OCI-LY7 (cell line): Measurements from ENCODE around the gene TBATA. TPM values are rescaled to one million over a fixed set of nuclear protein-coding genes. Genes with fewer than 3 reads are reported as not detected.

Experiments
- BruUV-seq: library from RNA; stranded (reverse); fragments of 400-500 nt; replicated peaks from 2 replicates; lab custom pipeline; 2021; lab: Mats Ljungman, UMichigan
- CTCF ChIA-PET: fragments of 300-600 bp; sonication (Branson Sonifier 250); formaldehyde crosslinking; loops from one replicate; lab custom pipeline; 2022; ENCODE audit warnings: antibody characterized with exemption; ENCODE audit not compliant: unreplicated experiment; lab: Charles Lee
- POLR2A ChIA-PET: fragments of 300-600 bp; sonication (Branson Sonifier 250); formaldehyde crosslinking; loops from one replicate; lab custom pipeline; 2022; ENCODE audit warnings: antibody characterized with exemption; lab: Charles Lee
- DNase-seq: peaks from one replicate; pipeline ENCODE4 v3.0.0-alpha.2; 2015; ENCODE audit warnings: low spot score
- H2AFZ ChIP-seq: fragments of 200-600 bp; sonication (generic), shearing (Covaris generic); 2 replicates; pipeline ENCODE4 v1.6.1; 2014; ENCODE audit warnings: mild to moderate bottlenecking, antibody characterized with exemption, low read length, moderate library complexity
- H3K27ac ChIP-seq: fragments of 200-600 bp; sonication (generic); 2 replicates; pipeline ENCODE4 v1.5.1; 2014; ENCODE audit warnings: mixed run types, low read depth, mild to moderate bottlenecking, moderate library complexity, low read length, inconsistent platforms; ENCODE audit not compliant: poor library complexity, severe bottlenecking
- H3K36me3 ChIP-seq: fragments of 200-600 bp; sonication (generic); 2 replicates; pipeline ENCODE4 v1.6.1; 2014; ENCODE audit warnings: mild to moderate bottlenecking, antibody characterized with exemption, low read length, moderate library complexity, mixed read lengths; ENCODE audit not compliant: insufficient read depth
- H3K4me1 ChIP-seq: fragments of 200-600 bp; sonication (generic); 2 replicates; pipeline ENCODE4 v1.5.1; 2014; ENCODE audit warnings: mild to moderate bottlenecking, low read length; ENCODE audit not compliant: insufficient read depth, poor library complexity, severe bottlenecking
- H3K4me2 ChIP-seq: fragments of 200-600 bp; sonication (generic); 2 replicates; pipeline ENCODE4 v1.6.1; 2014; ENCODE audit warnings: mild to moderate bottlenecking, low read length
- H3K4me3 ChIP-seq: fragments of 200-600 bp; sonication (generic); 2 replicates; pipeline ENCODE4 v1.5.1; 2014; ENCODE audit warnings: mild to moderate bottlenecking, low read depth, low read length; ENCODE audit not compliant: poor library complexity, severe bottlenecking
- H3K79me2 ChIP-seq: fragments of 200-600 bp; sonication (generic); 2 replicates; pipeline ENCODE4 v1.6.1; 2016; ENCODE audit warnings: low read depth, mild to moderate bottlenecking, low read length, moderate library complexity, mixed read lengths; ENCODE audit not compliant: insufficient read depth
- H3K9me2 ChIP-seq: fragments of 200-600 bp; sonication (generic); 2 replicates; pipeline ENCODE4 v1.6.1; 2016; ENCODE audit warnings: mild to moderate bottlenecking, low read length, mixed read lengths; ENCODE audit not compliant: insufficient read depth
- H3K9me3 ChIP-seq: fragments of 200-600 bp; sonication (generic); 2 replicates; pipeline ENCODE4 v1.6.1; 2014; ENCODE audit warnings: mild to moderate bottlenecking, mixed run types, low read length, mixed read lengths
- H4K20me1 ChIP-seq: fragments of 200-600 bp; sonication (generic); 2 replicates; pipeline ENCODE4 v1.6.1; 2014; ENCODE audit warnings: mild to moderate bottlenecking, antibody characterized with exemption, low read length, moderate library complexity, mixed read lengths; ENCODE audit not compliant: insufficient read depth
- EZH2phosphoT487 ChIP-seq: fragments of 200-600 bp; sonication (generic); IDR thresholded peaks from 2 replicates; pipeline ENCODE4 v1.6.1; 2018; ENCODE audit warnings: low read depth, borderline replicate concordance, mild to moderate bottlenecking, mixed run types, antibody characterized with exemption, low read length, moderate library complexity, mixed read lengths
- intact Hi-C: fragments of 100-400 bp; cut with micrococcal nuclease; formaldehyde crosslinking; loops from one replicate; pipeline ENCODE4 v1.10.0; 2022; ENCODE audit not compliant: unreplicated experiment
- total RNA-seq, 2 experiments: library from RNA; depleted of rRNA in 1 of 2; stranded (reverse); fragments of >200 nt in 1 of 2; shearing (Covaris generic) in 1 of 2; gene quantifications; 2 replicates each; pipeline ENCODE4 v1.2.3, GENCODE V29; 2014 to 2022
- TF ChIP-seq, protein P1 (sequence below): fragments of 200-600 bp; sonication (generic); conservative IDR thresholded peaks from 2 replicates; pipeline ENCODE4 v1.5.1; 2014; ENCODE audit warnings: mild to moderate bottlenecking, antibody characterized with exemption, low read length, moderate library complexity, mixed read lengths

The TBATA gene
- total RNA-seq, 2 experiments from 2014 or later: not detected

DNA sequence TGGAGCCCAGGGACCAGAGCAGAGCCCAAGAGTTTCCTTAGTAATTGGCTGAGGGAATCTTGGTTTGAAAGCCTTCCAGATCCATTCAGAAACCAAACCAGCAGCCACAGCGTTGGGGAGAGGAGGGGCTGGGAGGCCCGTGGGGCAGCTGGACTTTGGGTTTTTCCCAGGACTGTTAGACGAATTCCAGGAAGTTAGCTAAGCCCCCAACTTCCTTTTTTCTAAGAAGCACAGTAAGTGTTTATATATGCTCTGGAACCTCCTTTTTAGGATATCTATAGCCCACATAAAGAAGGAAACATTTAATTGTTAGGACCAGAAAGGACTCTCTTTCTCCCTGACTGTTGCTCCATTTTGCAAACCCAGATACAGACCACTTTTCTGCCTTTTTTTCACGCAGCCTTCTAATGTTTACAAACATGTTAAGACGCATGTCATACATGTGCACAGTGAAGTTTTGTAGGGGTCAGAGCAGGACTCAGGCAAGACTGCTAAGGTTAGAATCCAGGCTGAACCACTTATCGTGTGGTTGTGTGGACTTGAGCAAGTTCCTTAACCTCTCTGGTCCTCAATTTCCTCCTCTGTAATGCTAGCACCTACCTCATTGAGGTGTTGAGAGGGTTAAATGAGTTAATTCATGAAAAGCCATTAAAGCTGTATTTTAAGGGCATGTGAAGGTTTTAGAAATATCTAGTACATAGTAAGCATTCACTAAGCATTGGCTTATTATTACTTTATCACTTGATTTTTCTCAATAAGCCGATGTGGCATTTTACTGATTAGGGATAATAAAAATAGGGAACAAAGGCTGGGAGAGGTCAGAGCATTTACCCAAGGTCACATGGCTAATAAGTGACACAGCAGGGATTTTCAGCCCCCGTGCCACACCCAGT is 42.4 kb downstream of the TBATA start:
- H4K20me1 ChIP-seq: no peaks in the 10 kb centered on the region
- H3K27ac ChIP-seq: no peak overlapping the region
- no peaks in the 10 kb centered on the region for H3K9me2 ChIP-seq
- H3K9me3 ChIP-seq: no peaks in the 10 kb centered on the region
- no peak overlapping the region for H3K4me3 ChIP-seq
- no peaks in the 10 kb centered on the region for H3K79me2 ChIP-seq
- no peak overlapping the region for H2AFZ ChIP-seq
- no TSS peak for BruUV-seq
- DNase-seq: no peak
- TF ChIP-seq EZH2phosphoT487: no peak
- TF ChIP-seq, protein P1, sequence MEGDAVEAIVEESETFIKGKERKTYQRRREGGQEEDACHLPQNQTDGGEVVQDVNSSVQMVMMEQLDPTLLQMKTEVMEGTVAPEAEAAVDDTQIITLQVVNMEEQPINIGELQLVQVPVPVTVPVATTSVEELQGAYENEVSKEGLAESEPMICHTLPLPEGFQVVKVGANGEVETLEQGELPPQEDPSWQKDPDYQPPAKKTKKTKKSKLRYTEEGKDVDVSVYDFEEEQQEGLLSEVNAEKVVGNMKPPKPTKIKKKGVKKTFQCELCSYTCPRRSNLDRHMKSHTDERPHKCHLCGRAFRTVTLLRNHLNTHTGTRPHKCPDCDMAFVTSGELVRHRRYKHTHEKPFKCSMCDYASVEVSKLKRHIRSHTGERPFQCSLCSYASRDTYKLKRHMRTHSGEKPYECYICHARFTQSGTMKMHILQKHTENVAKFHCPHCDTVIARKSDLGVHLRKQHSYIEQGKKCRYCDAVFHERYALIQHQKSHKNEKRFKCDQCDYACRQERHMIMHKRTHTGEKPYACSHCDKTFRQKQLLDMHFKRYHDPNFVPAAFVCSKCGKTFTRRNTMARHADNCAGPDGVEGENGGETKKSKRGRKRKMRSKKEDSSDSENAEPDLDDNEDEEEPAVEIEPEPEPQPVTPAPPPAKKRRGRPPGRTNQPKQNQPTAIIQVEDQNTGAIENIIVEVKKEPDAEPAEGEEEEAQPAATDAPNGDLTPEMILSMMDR: no peak
- no peaks in the 10 kb centered on the region for H3K4me1 ChIP-seq
- ChIA-PET CTCF (no interaction called here), POLR2A (interaction anchor here (0.7 kb wide), 1 partner anchor 230 kb away, joined by 4 read pairs; no protein-coding TSS in a partner anchor)
- intact Hi-C loops: no loop called here
- no peak overlapping the region for H3K4me2 ChIP-seq
- no peaks in the 10 kb centered on the region for H3K36me3 ChIP-seq

DNA sequence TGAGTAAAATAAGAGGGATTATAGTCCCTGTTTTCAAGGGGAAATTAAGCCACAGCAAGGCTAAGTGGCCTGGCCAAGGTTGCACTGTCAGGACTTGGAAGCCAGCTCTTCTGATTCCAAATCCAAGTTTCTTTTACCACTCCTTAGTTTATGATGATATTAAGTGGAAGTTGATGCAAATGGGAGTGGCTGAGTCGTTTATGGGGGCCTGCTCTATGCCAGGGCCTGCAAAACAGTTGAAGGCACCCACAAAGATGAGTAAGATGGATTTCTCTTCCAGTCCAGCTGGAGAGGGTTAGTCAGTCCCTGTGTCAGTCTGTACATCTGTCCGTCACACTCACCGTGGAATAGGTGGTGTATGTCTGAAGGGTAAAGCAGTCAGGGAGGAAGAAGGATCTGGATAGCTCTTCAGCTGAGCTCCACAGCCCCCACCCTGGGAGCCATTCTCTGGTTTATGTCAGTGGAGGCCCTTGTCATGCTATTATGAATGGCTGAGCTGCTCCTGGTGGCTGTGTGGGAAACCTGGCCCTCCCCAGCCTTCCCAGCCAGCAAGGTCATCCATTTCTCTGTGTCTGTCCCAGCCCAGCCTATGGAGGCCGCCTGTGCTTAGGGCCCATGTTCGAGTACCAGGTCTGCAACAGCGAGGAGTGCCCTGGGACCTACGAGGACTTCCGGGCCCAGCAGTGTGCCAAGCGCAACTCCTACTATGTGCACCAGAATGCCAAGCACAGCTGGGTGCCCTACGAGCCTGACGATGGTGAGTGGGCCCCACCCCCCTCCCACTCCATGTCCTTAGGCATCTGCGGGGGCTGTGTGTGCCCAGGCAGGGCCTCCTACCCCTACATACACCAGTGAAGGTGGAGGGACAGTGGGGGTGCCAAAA is 44.5 kb downstream of the TBATA start:
- H3K27ac ChIP-seq: no peak overlapping the region
- no peak overlapping the region for H2AFZ ChIP-seq
- H3K4me1 ChIP-seq: no peaks in the 10 kb centered on the region
- intact Hi-C loops: no loop called here
- no peak overlapping the region for H3K4me3 ChIP-seq
- no peak overlapping the region for H3K4me2 ChIP-seq
- no TSS peak for BruUV-seq
- H4K20me1 ChIP-seq: no peaks in the 10 kb centered on the region
- H3K9me3 ChIP-seq: no peaks in the 10 kb centered on the region
- TF ChIP-seq, protein P1: no peak
- no peak for TF ChIP-seq EZH2phosphoT487
- ChIA-PET POLR2A (no interaction called here), CTCF (no interaction called here)
- DNase-seq: no peak
- no peaks in the 10 kb centered on the region for H3K36me3 ChIP-seq
- H3K9me2 ChIP-seq: no peaks in the 10 kb centered on the region
- H3K79me2 ChIP-seq: no peaks in the 10 kb centered on the region
